Type B pancreatic cell (in vitro differentiated cells): ENCODE measurements around the gene CAND2. TPM values are rescaled to one million over a fixed set of nuclear protein-coding genes. Genes with fewer than 3 reads are reported as not detected.

ENCODE experiments used
- DNase-seq: peaks from one replicate; pipeline ENCODE4 v3.0.0; 2021; ENCODE audit warnings: mixed read lengths; ENCODE audit not compliant: unreplicated experiment; ENCODE audit errors: extremely low spot score
- H3K27ac Mint-ChIP-seq: 2 replicates; pipeline ENCODE4 v1.8.0; 2021; ENCODE audit warnings: mild to moderate bottlenecking, mixed read lengths
- H3K27me3 Mint-ChIP-seq: 2 replicates; pipeline ENCODE4 v1.8.0; 2021; ENCODE audit warnings: mixed read lengths
- H3K36me3 Mint-ChIP-seq: 2 replicates; pipeline ENCODE4 v1.8.0; 2021; ENCODE audit warnings: mixed read lengths
- H3K4me1 Mint-ChIP-seq: one replicate; pipeline ENCODE4 v1.8.0; 2021; ENCODE audit warnings: mixed read lengths; ENCODE audit not compliant: unreplicated experiment
- H3K4me3 Mint-ChIP-seq: 2 replicates; pipeline ENCODE4 v1.8.0; 2021; ENCODE audit warnings: mild to moderate bottlenecking, mixed read lengths
- H3K9me3 Mint-ChIP-seq: 2 replicates; pipeline ENCODE4 v1.8.0; 2021; ENCODE audit warnings: mixed read lengths
- CTCF ChIP-seq: fragments of 200-600 bp; sonication (generic); conservative IDR thresholded peaks from 2 replicates; pipeline ENCODE4 v1.5.0; 2021; ENCODE audit warnings: antibody characterized with exemption, mild to moderate bottlenecking
- total RNA-seq: library from RNA; stranded (reverse); gene quantifications from 2 replicates; pipeline ENCODE4 v1.2.1, GENCODE V29; 2021; ENCODE audit warnings: low replicate concordance

The CAND2 gene
- total RNA-seq, 1 donor from 2014 or later: 11.1 TPM

DNA sequence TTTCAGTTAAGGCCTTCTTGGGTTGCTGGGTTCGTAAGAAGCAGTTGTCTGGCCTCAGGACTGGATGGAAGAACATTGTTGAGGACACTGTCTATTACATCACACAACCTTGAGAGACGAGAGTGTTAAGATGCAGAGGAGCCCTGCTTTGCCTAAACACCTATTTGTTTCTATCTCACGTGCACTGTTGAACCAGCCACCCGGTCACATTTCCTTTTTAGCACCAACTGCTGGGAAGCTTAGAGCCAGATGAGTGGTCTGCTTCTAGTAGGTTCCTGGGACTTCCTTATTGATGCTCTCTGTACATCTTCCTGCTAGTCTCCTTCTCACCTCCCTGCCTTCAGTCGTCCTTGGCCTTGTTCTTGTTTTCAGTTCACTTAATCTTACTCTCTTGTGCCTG lies 22.3 kb downstream of the CAND2 start:
- H3K9me3 Mint-ChIP-seq: no peaks in the 10 kb centered on the region
- H3K4me1 Mint-ChIP-seq: peaks cover 4% of the 10 kb centered on the region
- peaks cover 3% of the 10 kb centered on the region for H3K36me3 Mint-ChIP-seq
- H3K4me3 Mint-ChIP-seq: no peak overlapping the region
- TF ChIP-seq CTCF: no peak
- no peaks in the 10 kb centered on the region for H3K27me3 Mint-ChIP-seq
- DNase-seq: no peak
- no peak overlapping the region for H3K27ac Mint-ChIP-seq

GRCh38 chr3:12822725-12823373 lies 26.4 kb downstream of the CAND2 start:
- Mint-ChIP-seq H3K4me1 (peaks cover 4% of the 10 kb centered on the region), H3K27ac (no peak overlapping the region), H3K27me3 (no peaks in the 10 kb centered on the region), H3K36me3 (peaks cover 3% of the 10 kb centered on the region), H3K4me3 (no peak overlapping the region), H3K9me3 (no peaks in the 10 kb centered on the region)
- no peak for DNase-seq
- peak; percentile 59 for TF ChIP-seq CTCF

GRCh38 chr3:12824299-12824698 lies 27.8 kb downstream of the CAND2 start:
- H3K4me3 Mint-ChIP-seq: no peak overlapping the region
- no peak for TF ChIP-seq CTCF

DNA sequence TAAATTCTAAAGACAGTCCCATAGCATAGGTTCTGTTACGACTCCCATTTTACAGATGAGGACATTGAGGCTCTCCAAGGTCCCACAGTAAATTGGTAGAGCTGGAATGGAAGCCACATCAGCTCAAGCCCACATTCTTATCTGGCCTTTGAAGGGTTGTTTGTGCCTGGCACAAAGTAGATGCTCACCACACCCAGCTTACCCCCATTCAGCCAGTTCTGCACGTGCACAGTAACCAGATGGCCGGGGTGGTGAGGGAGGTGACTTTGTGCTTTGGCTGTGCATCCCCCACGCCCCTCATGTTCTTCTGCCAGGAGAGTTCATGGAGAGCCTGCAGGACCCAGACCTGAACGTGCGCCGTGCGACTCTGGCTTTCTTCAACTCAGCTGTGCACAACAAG lies 28.7 kb downstream of the CAND2 start:
- Mint-ChIP-seq H3K27ac (no peak overlapping the region), H3K4me3 (no peak overlapping the region), H3K4me1 (peaks cover 4% of the 10 kb centered on the region), H3K9me3 (no peaks in the 10 kb centered on the region), H3K27me3 (no peaks in the 10 kb centered on the region), H3K36me3 (no peaks in the 10 kb centered on the region)
- no peak for DNase-seq
- TF ChIP-seq CTCF: no peak

More at GRCh38 chr3:12824299-12824698, 27.8 kb downstream of the CAND2 start:
- DNase-seq: no peak
- Mint-ChIP-seq H3K9me3 (no peaks in the 10 kb centered on the region), H3K36me3 (peaks cover 3% of the 10 kb centered on the region), H3K27me3 (no peaks in the 10 kb centered on the region), H3K4me1 (peaks cover 4% of the 10 kb centered on the region), H3K27ac (no peak overlapping the region)

GRCh38 chr3:12828751-12829150 lies 32.3 kb downstream of the CAND2 start:
- peaks cover 11% of the 10 kb centered on the region for H3K36me3 Mint-ChIP-seq
- H3K27me3 Mint-ChIP-seq: no peaks in the 10 kb centered on the region
- H3K4me3 Mint-ChIP-seq: no peak overlapping the region
- TF ChIP-seq CTCF: no peak
- no peaks in the 10 kb centered on the region for H3K9me3 Mint-ChIP-seq
- H3K27ac Mint-ChIP-seq: no peak overlapping the region
- H3K4me1 Mint-ChIP-seq: no peaks in the 10 kb centered on the region
- no peak for DNase-seq
